ENCODE data around the gene DGKD. TPM values are rescaled to one million over a fixed set of nuclear protein-coding genes. Genes with fewer than 3 reads are reported as not detected.

DGKD gene
- total RNA-seq, 4 donors from 2014 or later, result 9.1 to 21.9 (median 17.8) TPM

- Histone ChIP-seq H3K9me3 (no peaks in the 10 kb centered on the region), H3K27ac (no peak overlapping the region), H3K27me3 (peaks cover 18% of the 10 kb centered on the region), H3K36me3 (no peaks in the 10 kb centered on the region), H3K4me3 (no peak overlapping the region), H3K4me1 (no peaks in the 10 kb centered on the region)
- WGBS, 2 donors (ENCODE audit: low coverage in 1 of 2), result 61 to 80% methylated on average over 1 to 6 of the region's 6 CpGs
- no peak for ATAC-seq
- no peak for TF ChIP-seq EP300 (IDR thresholded peaks at IDR 0.05)
- no peak for TF ChIP-seq POLR2A (IDR thresholded peaks at IDR 0.05)
- TF ChIP-seq POLR2AphosphoS5 (IDR thresholded peaks at IDR 0.05), result no peak
- TF ChIP-seq, protein P1, sequence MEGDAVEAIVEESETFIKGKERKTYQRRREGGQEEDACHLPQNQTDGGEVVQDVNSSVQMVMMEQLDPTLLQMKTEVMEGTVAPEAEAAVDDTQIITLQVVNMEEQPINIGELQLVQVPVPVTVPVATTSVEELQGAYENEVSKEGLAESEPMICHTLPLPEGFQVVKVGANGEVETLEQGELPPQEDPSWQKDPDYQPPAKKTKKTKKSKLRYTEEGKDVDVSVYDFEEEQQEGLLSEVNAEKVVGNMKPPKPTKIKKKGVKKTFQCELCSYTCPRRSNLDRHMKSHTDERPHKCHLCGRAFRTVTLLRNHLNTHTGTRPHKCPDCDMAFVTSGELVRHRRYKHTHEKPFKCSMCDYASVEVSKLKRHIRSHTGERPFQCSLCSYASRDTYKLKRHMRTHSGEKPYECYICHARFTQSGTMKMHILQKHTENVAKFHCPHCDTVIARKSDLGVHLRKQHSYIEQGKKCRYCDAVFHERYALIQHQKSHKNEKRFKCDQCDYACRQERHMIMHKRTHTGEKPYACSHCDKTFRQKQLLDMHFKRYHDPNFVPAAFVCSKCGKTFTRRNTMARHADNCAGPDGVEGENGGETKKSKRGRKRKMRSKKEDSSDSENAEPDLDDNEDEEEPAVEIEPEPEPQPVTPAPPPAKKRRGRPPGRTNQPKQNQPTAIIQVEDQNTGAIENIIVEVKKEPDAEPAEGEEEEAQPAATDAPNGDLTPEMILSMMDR (IDR thresholded peaks at IDR 0.05), result no peak
Observed at GRCh38 chr2:233321166-233321565, 33.1 kb upstream of the DGKD start.

- 85 to 91% methylated on average over 7 to 8 of the region's 8 CpGs for WGBS, 2 donors (ENCODE audit: low coverage in 1 of 2)
- Histone ChIP-seq H3K4me3 (no peak overlapping the region), H3K4me1 (no peaks in the 10 kb centered on the region), H3K9me3 (no peaks in the 10 kb centered on the region), H3K27ac (no peak overlapping the region), H3K27me3 (peaks cover 18% of the 10 kb centered on the region), H3K36me3 (no peaks in the 10 kb centered on the region)
- TF ChIP-seq POLR2A (IDR thresholded peaks at IDR 0.05) (no peak), POLR2AphosphoS5 (IDR thresholded peaks at IDR 0.05) (no peak), EP300 (IDR thresholded peaks at IDR 0.05) (no peak)
- TF ChIP-seq, protein P1 (IDR thresholded peaks at IDR 0.05), result no peak
- ATAC-seq, result no peak
Observed at GRCh38 chr2:233323851-233324250, 30.4 kb upstream of the DGKD start.

DNA sequence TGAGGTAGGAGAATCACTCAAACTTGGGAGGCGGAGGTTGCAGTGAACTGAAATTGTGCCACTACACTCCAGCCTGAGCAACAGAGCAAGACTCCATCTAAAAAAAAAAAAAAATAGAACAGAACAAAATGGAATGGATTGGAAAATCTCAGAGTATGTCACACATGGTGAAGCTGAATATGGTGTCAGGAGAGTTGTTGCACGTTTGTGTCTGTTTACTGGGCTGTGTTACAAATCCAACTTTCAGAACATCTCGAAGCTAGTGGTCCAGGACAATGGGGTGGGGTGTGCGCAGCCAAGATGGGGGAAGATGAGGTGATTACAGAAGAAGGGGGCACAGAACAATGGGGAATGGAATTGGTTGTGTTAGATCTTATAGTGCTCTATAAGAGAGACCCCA is 29.0 kb upstream of the DGKD start:
- Histone ChIP-seq H3K27me3 (peaks cover 8% of the 10 kb centered on the region), H3K36me3 (no peaks in the 10 kb centered on the region), H3K4me3 (no peak overlapping the region), H3K9me3 (no peaks in the 10 kb centered on the region), H3K4me1 (no peaks in the 10 kb centered on the region), H3K27ac (no peak overlapping the region)
- ATAC-seq, result no peak
- TF ChIP-seq, protein P1 (IDR thresholded peaks at IDR 0.05), result no peak
- no peak for TF ChIP-seq POLR2AphosphoS5 (IDR thresholded peaks at IDR 0.05)
- no peak for TF ChIP-seq POLR2A (IDR thresholded peaks at IDR 0.05)
- no peak for TF ChIP-seq EP300 (IDR thresholded peaks at IDR 0.05)
- WGBS, 2 donors (ENCODE audit: low coverage in 1 of 2), result 0 to 69% methylated on average over 1 to 4 of the region's 4 CpGs

- no peak overlapping the region for H3K27ac ChIP-seq
- H3K36me3 ChIP-seq, result no peaks in the 10 kb centered on the region
- no peaks in the 10 kb centered on the region for H3K9me3 ChIP-seq
- ATAC-seq, result no peak
- H3K27me3 ChIP-seq, result peaks cover 3% of the 10 kb centered on the region
- WGBS, 2 donors (ENCODE audit: low coverage in 1 of 2), result 56% methylated on average over 6 of the region's 10 CpGs; no CpG with 5 or more reads in 1 of the 2 donors
- H3K4me3 ChIP-seq, result no peak overlapping the region
- no peaks in the 10 kb centered on the region for H3K4me1 ChIP-seq
- TF ChIP-seq POLR2AphosphoS5 (IDR thresholded peaks at IDR 0.05), result no peak
- no peak for TF ChIP-seq POLR2A (IDR thresholded peaks at IDR 0.05)
- TF ChIP-seq EP300 (IDR thresholded peaks at IDR 0.05), result no peak
- TF ChIP-seq, protein P1 (IDR thresholded peaks at IDR 0.05), result no peak
Observed at GRCh38 chr2:233325814-233326213, 28.5 kb upstream of the DGKD start.

DNA sequence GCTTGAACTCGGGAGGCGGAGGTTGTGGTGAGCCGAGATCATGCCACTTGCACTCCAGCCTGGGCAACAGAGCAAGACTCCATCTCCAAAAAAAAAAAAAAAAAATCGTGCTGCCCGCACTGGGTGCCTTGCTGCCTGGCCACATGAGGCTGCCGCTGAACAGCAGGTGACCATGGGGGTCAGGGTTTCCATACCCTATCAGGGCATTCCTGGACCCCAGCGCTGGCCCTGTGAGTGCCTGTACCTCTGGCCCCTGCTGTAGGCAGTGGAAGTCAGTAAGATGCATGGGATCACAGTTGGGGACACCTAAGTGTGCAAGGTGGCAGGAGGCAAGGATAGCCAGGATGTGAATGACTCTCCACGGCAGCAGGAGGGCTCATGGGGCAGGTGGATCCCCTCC is 27.8 kb upstream of the DGKD start:
- no peaks in the 10 kb centered on the region for H3K4me1 ChIP-seq
- TF ChIP-seq POLR2A (IDR thresholded peaks at IDR 0.05), result no peak
- no peak for TF ChIP-seq POLR2AphosphoS5 (IDR thresholded peaks at IDR 0.05)
- TF ChIP-seq, protein P1 (IDR thresholded peaks at IDR 0.05), result no peak
- no peak for TF ChIP-seq EP300 (IDR thresholded peaks at IDR 0.05)
- no peaks in the 10 kb centered on the region for H3K9me3 ChIP-seq
- ATAC-seq, result no peak
- H3K27me3 ChIP-seq, result no peaks in the 10 kb centered on the region
- no peaks in the 10 kb centered on the region for H3K36me3 ChIP-seq
- WGBS, 2 donors (ENCODE audit: low coverage in 1 of 2), result 83% methylated on average over 1 to 2 of the region's 8 CpGs
- H3K27ac ChIP-seq, result no peak overlapping the region
- no peak overlapping the region for H3K4me3 ChIP-seq

Data from gastroesophageal sphincter (tissue), 4 donors.